DMS153 (cell line): ENCODE results near the gene IMPDH2.

Experiments used
- DNase-seq: peaks from one replicate; lab custom pipeline; 2025; lab: John Stamatoyannopoulos, UW

IMPDH2 gene

DNA sequence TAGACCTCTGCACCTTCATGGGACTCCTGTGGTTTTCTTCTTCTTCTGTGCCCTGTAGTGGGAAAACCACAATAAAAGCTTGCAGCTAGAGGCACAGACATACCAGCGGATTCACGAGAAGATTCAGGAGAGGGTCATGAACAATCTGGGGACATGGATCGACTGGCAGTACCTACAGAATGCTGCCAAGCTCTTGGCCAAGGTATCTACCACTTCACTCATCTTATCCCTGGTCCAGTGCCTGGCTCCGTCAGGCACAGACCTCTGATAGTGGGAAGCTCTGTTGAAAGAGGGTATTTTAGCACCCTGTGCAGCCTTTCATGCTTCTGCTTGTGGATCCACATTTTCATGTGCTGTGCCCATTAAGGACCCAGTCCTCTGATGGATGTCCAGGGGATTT is 48.9 kb downstream of the IMPDH2 start:
- DNase-seq: no peak

DNA sequence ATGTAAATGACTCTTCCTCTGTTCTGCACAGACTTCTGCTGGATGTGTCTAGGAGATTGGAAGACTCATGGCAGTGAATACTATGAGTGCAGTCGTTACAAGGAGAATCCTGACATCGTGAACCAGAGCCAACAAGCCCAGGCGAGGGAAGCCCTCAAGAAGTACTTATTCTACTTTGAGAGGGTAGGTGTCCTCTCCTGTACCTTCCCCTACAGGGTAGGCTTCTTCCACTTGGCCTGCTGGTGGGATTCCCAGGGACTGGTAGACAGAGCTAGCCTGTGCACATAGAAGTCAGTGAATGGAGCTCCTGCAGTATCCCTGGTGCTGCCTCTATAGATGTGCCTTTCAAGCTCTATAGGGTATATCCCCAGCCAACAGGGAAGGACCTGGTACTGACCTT is 49.7 kb downstream of the IMPDH2 start:
- DNase-seq: no peak
